ENCODE results near the gene NDUFV1.
"Not testable (repeated sequence)": the region's sequence is repeated elsewhere in the genome, so short reads cannot be mapped to it uniquely, and the experiment has no call there.

The NDUFV1 gene

GRCh38 chr11:67606492-67607295 is at the start of gene NDUFV1:
NDUFV1 (plus strand) TSS chr11:67606936; CDS start chr11:67607005, 69 bp downstream.
- peak; percentile 96 for DNase-seq

- no peak for DNase-seq
Measured at GRCh38 chr11:67558084-67558772, 48.5 kb upstream of the NDUFV1 start.

GRCh38 chr11:67561971-67562619 is 44.6 kb upstream of the NDUFV1 start:
- no peak for DNase-seq

- no peak for DNase-seq
Measured at GRCh38 chr11:67562963-67563704, 43.6 kb upstream of the NDUFV1 start.

- not testable (repeated sequence) for DNase-seq
Measured at GRCh38 chr11:67563705-67564114, 43.0 kb upstream of the NDUFV1 start.

GRCh38 chr11:67564230-67564629 is 42.5 kb upstream of the NDUFV1 start:
- DNase-seq = no peak

- DNase-seq = no peak
Measured at GRCh38 chr11:67571443-67571842, 35.3 kb upstream of the NDUFV1 start.

- no peak for DNase-seq
Measured at GRCh38 chr11:67572305-67572704, 34.4 kb upstream of the NDUFV1 start.

- no peak for DNase-seq
Measured at GRCh38 chr11:67572747-67573419, 33.9 kb upstream of the NDUFV1 start.

- DNase-seq = no peak
Measured at GRCh38 chr11:67574938-67575337, 31.8 kb upstream of the NDUFV1 start.

GRCh38 chr11:67576735-67577475 is 29.8 kb upstream of the NDUFV1 start:
- DNase-seq = no peak

- DNase-seq = no peak
Measured at GRCh38 chr11:67577951-67578350, 28.8 kb upstream of the NDUFV1 start.

GRCh38 chr11:67581469-67581868 is 25.3 kb upstream of the NDUFV1 start:
- no peak for DNase-seq

GRCh38 chr11:67582011-67582410 is 24.7 kb upstream of the NDUFV1 start:
- DNase-seq = no peak

- peak; percentile 79 for DNase-seq
Measured at GRCh38 chr11:67583247-67584204, 23.2 kb upstream of the NDUFV1 start, which contains the start of gene GSTP1. GSTP1 (plus strand) TSS chr11:67583812; CDS start chr11:67583844, 32 bp downstream.

- peak; percentile 37 for DNase-seq
Measured at GRCh38 chr11:67584205-67584880, 22.4 kb upstream of the NDUFV1 start.

GRCh38 chr11:67584881-67585873 is 21.6 kb upstream of the NDUFV1 start:
- no peak for DNase-seq

- DNase-seq = no peak
Measured at GRCh38 chr11:67585911-67586310, 20.8 kb upstream of the NDUFV1 start.
